Fibroblast of lung (primary cell): Measurements from ENCODE around the gene ZNF516. TPM values are rescaled to one million over a fixed set of nuclear protein-coding genes. Genes with fewer than 3 reads are reported as not detected.

Experiments used
- DNase-seq, 2 donors: peaks; one replicate each; pipeline versions ENCODE4 v3.0.0 to v3.0.0-alpha.2; 2010; ENCODE audit warnings: low read depth in 2 of 2
- H2AFZ ChIP-seq: 2 replicates; pipeline ENCODE4 v1.5.1; 2012; ENCODE audit warnings: low read length, control low read depth, inconsistent platforms
- H3K27ac ChIP-seq: 2 replicates; pipeline ENCODE4 v1.5.1; 2011; ENCODE audit warnings: low read length, control low read depth; ENCODE audit not compliant: insufficient read depth
- H3K27me3 ChIP-seq: 2 replicates; pipeline ENCODE4 v1.5.1; 2011; ENCODE audit warnings: mild to moderate bottlenecking, low read length; ENCODE audit not compliant: control insufficient read depth, insufficient read depth
- H3K36me3 ChIP-seq: 2 replicates; pipeline ENCODE4 v1.5.1; 2011; ENCODE audit warnings: low read length; ENCODE audit not compliant: control insufficient read depth, insufficient read depth
- H3K4me1 ChIP-seq: 2 replicates; pipeline ENCODE4 v1.5.1; 2011; ENCODE audit warnings: low read length; ENCODE audit not compliant: control insufficient read depth, insufficient read depth; ENCODE audit errors: extremely low read depth
- H3K4me2 ChIP-seq: 2 replicates; pipeline ENCODE4 v1.5.1; 2011; ENCODE audit warnings: low read length, control low read depth; ENCODE audit not compliant: insufficient read depth; ENCODE audit errors: extremely low read depth
- H3K4me3 ChIP-seq, 4 experiments: fragments of 200-600 bp in 1 of 4; sonication (generic) in 1 of 4; replicated peaks in 1 of 4; 2 replicates each; pipeline ENCODE4 v1.5.1; 2011 to 2016; ENCODE audit warnings: low read length in 4 of 4, low read depth in 3 of 4, mild to moderate bottlenecking in 3 of 4, control low read depth in 2 of 4, inconsistent platforms in 1 of 4, mixed read lengths in 1 of 4; ENCODE audit not compliant: insufficient read depth in 1 of 4; ENCODE audit errors: control extremely low read depth in 1 of 4
- H3K79me2 ChIP-seq: 2 replicates; pipeline ENCODE4 v1.5.1; 2012; ENCODE audit warnings: mild to moderate bottlenecking, low read length, inconsistent platforms; ENCODE audit not compliant: control insufficient read depth, insufficient read depth
- H3K9ac ChIP-seq: 2 replicates; pipeline ENCODE4 v1.5.1; 2011; ENCODE audit warnings: mild to moderate bottlenecking, low read length, control low read depth; ENCODE audit not compliant: insufficient read depth
- H3K9me3 ChIP-seq: 2 replicates; pipeline ENCODE4 v1.5.1; 2012; ENCODE audit warnings: low read depth, low read length; ENCODE audit not compliant: control insufficient read depth, insufficient read depth
- H4K20me1 ChIP-seq: 2 replicates; pipeline ENCODE4 v1.5.1; 2011; ENCODE audit warnings: low read length; ENCODE audit not compliant: control insufficient read depth, insufficient read depth; ENCODE audit errors: extremely low read depth
- CTCF ChIP-seq, 2 donors: IDR thresholded peaks in 1 of 2; conservative IDR thresholded peaks in 1 of 2; 1 replicate in 1 of 2; 2 replicates in 1 of 2; pipeline ENCODE4 v1.5.1; 2011 to 2012; ENCODE audit warnings: low read length in 2 of 2, control low read depth in 1 of 2, inconsistent platforms in 1 of 2, low read depth in 1 of 2, mild to moderate bottlenecking in 1 of 2
- EZH2 ChIP-seq: IDR thresholded peaks from 2 replicates; pipeline ENCODE4 v1.5.1; 2012; ENCODE audit warnings: low read length, control low read depth, mild to moderate bottlenecking; ENCODE audit errors: missing control alignments
- polyA plus RNA-seq, 2 donors: library from polyadenylated mRNA; depleted of rRNA in 1 of 2; stranded (reverse) in 1 of 2; unstranded in 1 of 2; fragments of >200 nt; gene quantifications; 2 replicates each; pipeline ENCODE4 v1.2.1, GENCODE V29; 2011 to 2012; ENCODE audit warnings: missing spikeins in 1 of 2
- total RNA-seq: library from RNA; depleted of rRNA; stranded (reverse); fragments of >200 nt; gene quantifications from 2 replicates; pipeline ENCODE4 v1.2.1, GENCODE V29; 2014

ZNF516 gene
- total and polyA plus RNA-seq, 2 donors (not counting 1 experiment from before 2014, with no cell fraction given) = 7.9 to 32.7 TPM

GRCh38 chr18:76494231-76495005 is 624 bp downstream of the ZNF516 start:
- Histone ChIP-seq H4K20me1 (no peaks in the 10 kb centered on the region), H2AFZ (peak overlapping the region; percentile 60), H3K79me2 (peaks cover 28% of the 10 kb centered on the region), H3K9ac (peak overlapping the region; percentile 64), H3K4me3 (peak overlapping the region; percentile 74 to 97 (median 82)), H3K4me2 (peak overlapping the region; percentile 84), H3K27ac (peak overlapping the region; percentile 94), H3K27me3 (no peaks in the 10 kb centered on the region), H3K4me1 (no peaks in the 10 kb centered on the region), H3K9me3 (no peaks in the 10 kb centered on the region), H3K36me3 (no peaks in the 10 kb centered on the region)
- DNase-seq = peak; percentile 45 to 52
- TF ChIP-seq CTCF (conservative IDR thresholded peaks at IDR 0.05 in 1 of 2, IDR thresholded peaks at IDR 0.05 in 1 of 2; ENCODE audit: low read depth in 1 of 2, low read length in 2 of 2) (no peak), EZH2 (no peak)

- H3K27ac ChIP-seq = peak overlapping the region; percentile 94
- peak overlapping the region; percentile 93 for H3K4me2 ChIP-seq
- peaks cover 37% of the 10 kb centered on the region for H3K79me2 ChIP-seq
- DNase-seq = peak in 1 of 2 donors; percentile 60
- H2AFZ ChIP-seq = peak overlapping the region; percentile 79
- no peaks in the 10 kb centered on the region for H3K4me1 ChIP-seq
- no peak for TF ChIP-seq EZH2
- TF ChIP-seq CTCF (conservative IDR thresholded peaks at IDR 0.05 in 1 of 2, IDR thresholded peaks at IDR 0.05 in 1 of 2; ENCODE audit: low read depth in 1 of 2, low read length in 2 of 2) = no peak
- peak overlapping the region; percentile 64 for H3K9ac ChIP-seq
- no peaks in the 10 kb centered on the region for H3K36me3 ChIP-seq
- peak overlapping the region; percentile 74 to 97 (median 82) for H3K4me3 ChIP-seq
- no peaks in the 10 kb centered on the region for H3K27me3 ChIP-seq
- no peaks in the 10 kb centered on the region for H3K9me3 ChIP-seq
- no peaks in the 10 kb centered on the region for H4K20me1 ChIP-seq
Measured at GRCh38 chr18:76493213-76494161, 1.6 kb downstream of the ZNF516 start.

- Histone ChIP-seq H3K4me2 (peak overlapping the region; percentile 93), H3K27ac (peak overlapping the region; percentile 94), H4K20me1 (no peaks in the 10 kb centered on the region), H2AFZ (peak overlapping the region; percentile 79), H3K36me3 (no peaks in the 10 kb centered on the region), H3K9ac (peak overlapping the region; percentile 70), H3K4me3 (peak overlapping the region; percentile 74 to 97 (median 82)), H3K9me3 (no peaks in the 10 kb centered on the region), H3K27me3 (no peaks in the 10 kb centered on the region), H3K79me2 (peaks cover 42% of the 10 kb centered on the region), H3K4me1 (peaks cover 4% of the 10 kb centered on the region)
- peak; percentile 99 for DNase-seq
- no peak for TF ChIP-seq EZH2
- TF ChIP-seq CTCF (conservative IDR thresholded peaks at IDR 0.05 in 1 of 2, IDR thresholded peaks at IDR 0.05 in 1 of 2; ENCODE audit: low read depth in 1 of 2, low read length in 2 of 2) = no peak
Measured at GRCh38 chr18:76492669-76493212, 2.3 kb downstream of the ZNF516 start.
